Stimulated activated CD8-positive, alpha-beta memory T cell treated with anti-CD3 and anti-CD28 coated beads, Interleukin-15, amount 100 ng/mL, for 1 hour (primary cell): ENCODE data around the gene ENPP1.

Source experiments
- DNase-seq: peaks from one replicate; pipeline ENCODE4 v3.0.0-alpha.2; 2020; ENCODE audit warnings: low read depth

ENPP1 gene

DNA sequence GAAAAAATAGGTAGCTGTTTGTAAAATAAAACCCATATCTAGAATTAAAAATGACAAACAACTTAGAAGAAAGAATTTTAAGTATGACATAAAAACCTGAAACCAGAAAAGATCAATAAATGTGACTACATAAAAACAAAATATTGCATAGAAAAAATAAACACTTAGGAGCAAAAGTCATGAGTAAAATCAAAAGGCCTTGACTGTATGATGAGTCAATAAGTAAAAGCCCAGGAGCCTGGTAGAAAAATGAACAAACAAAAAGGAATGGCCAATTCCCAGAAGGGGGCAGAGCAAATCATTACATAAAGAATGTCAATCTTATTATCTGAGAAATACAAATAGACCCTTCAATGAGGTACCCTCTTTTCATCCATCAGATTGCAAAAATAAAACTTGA lies 20.7 kb upstream of the ENPP1 start:
- DNase-seq = no peak

GRCh38 chr6:131787766-131788712 lies 19.8 kb upstream of the ENPP1 start:
- no peak for DNase-seq

DNA sequence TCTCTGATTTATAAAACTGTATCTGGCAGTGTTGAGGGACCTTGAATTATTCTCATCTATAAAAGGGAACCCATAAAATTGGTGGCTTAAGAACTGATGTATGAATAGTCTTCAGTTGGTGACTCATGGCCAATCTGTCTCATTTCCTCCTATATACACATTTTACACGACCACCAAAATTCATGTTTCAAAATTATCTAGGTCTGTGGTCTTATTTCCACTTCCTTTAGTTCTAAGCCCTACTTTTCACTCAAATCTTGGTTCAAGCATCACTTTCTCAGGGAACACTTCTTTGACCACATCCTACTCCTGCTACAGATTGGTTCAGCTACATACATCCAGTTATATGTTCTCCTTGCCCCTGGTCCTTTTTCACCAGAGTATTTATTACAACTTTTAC lies 18.6 kb upstream of the ENPP1 start:
- DNase-seq = no peak

- no peak for DNase-seq
These were observed 16.3 kb upstream of the ENPP1 start for GRCh38 chr6:131791476-131791875.

DNA sequence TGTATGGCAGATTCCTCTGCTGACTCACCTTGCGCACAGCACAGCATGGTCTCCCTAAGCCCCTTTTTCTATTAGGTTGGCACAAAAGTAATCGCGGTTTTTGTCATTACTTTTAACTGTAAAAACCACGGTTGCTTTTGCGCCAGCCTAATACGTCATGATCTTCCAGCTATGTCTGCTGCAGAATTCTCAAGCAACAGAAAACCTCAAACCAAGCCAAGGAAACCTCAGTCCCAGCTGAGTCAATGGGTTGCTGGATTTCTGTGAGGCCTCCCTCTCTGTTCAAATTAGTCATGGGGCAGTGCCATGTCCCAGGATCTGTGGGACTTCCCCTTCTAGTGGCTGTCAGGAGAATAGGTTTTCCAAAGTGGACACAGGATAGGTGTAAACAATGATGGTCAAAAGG lies 15.7 kb upstream of the ENPP1 start:
- DNase-seq = no peak

GRCh38 chr6:131795366-131795765 lies 12.5 kb upstream of the ENPP1 start:
- no peak for DNase-seq

DNA sequence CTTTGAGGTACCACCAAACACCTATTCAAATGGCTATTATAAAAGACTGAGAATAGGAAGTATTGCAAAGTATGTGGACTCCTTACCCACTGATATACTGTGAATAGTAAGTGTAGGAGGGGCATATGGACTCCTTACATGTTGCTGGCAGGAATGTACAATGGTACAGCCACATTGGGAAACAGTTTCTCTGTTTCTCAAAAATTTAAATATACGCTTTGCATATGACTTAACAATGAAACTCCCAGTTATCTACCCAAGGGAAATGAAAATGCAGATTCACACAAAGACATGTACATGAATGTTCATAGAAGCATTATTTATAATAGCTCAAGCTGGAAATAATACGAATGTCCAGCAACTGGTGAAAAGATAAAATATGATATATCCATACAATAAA lies 5.5 kb upstream of the ENPP1 start:
- DNase-seq = no peak

DNA sequence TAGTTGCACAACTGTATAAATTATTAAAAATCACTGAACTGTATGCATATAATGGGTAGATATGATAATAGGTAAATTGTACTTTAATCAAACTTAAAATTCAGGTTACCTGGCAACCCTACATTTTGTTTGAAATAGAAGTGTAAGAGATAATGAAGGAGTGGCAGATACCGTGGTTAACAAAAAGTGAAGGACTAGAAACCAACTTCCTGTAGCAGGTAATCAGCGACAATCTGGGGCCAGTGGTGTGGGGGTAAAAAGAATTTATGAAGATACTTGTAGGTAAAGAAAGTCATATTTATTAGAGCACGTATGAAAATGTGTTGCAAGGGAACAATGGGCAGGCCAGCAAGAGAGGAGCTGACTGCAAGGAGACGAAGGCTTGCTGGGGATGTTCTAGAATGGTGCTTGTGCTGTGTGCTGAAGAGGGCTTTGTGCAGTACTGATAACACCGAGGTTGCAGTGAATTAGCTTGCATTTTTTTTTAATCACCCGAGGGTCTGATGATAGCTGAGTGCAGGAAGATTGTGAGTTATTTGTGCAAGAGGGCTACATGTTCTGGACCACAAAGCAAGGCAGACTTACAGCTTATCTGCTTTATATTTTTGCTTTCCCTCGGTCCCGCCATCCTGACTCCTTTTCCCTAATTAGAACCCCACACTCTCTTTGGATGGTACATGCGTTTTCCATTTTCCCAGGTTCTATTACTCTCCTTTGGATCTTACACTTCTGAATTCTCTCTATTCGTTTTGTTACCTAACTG lies 4.6 kb upstream of the ENPP1 start:
- DNase-seq = no peak

DNA sequence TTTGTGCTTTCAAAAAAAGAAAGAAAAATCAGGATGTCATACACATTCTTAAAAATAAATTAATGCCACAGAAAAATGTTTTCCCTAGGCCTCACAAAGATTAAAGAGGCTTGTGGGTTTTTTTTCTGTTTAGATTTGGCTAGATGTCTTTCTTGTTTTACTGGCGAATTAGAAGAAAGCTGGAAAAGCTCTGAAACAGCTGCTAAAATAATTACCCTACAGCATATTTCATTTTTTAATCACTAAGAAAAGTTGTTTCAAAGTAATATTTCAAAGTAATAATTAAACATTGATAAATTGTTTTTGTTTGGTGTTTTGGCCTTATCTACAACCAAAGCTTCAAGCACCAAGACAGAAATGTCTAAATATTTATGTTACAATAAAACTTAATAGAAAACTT lies 3.7 kb upstream of the ENPP1 start:
- DNase-seq = no peak

GRCh38 chr6:131807321-131807643 lies 538 bp upstream of the ENPP1 start:
- DNase-seq = no peak

DNA sequence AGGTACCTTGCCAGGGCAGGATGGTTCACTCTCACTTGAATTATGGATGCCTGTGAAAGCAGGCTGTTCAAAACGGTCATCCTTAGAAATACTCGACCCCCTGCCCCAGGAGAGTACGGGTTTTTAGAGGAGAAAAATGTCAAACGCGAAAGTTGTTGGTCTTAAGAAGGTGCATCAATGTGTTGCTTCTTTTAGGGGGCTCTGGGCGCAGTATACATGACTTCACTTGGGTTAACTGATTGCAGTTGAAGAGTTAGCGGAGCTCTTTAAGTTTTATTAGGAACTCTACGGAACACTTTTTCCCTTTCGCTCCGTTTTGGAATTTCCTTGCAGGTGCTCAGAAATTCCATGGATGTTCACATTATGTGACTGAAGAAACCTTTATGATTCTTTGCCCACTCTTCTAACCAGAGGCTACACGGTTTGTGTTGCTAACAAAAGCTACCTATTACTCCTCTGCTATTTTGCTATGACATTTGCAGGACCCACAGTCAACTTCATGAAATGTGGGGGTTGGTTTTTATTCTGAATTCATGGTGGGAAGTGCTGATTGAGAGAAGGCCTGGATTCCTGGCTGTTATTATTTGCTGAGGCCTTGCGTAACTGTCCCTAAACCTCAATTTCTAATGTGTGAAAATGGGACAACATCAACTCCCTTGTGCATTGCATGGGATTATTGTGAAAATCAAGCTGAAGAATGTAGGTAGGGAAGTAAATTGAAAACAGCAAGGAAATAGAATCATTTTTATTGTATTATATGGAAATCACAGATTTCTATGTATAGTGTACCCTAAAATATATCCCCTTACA lies 845 bp downstream of the ENPP1 start:
- no peak for DNase-seq

- DNase-seq = no peak
These were observed 3.7 kb downstream of the ENPP1 start for GRCh38 chr6:131811500-131811899.

- no peak for DNase-seq
These were observed 6.2 kb downstream of the ENPP1 start for GRCh38 chr6:131813991-131814390.

- no peak for DNase-seq
These were observed 9.0 kb downstream of the ENPP1 start for GRCh38 chr6:131816869-131817268.

DNA sequence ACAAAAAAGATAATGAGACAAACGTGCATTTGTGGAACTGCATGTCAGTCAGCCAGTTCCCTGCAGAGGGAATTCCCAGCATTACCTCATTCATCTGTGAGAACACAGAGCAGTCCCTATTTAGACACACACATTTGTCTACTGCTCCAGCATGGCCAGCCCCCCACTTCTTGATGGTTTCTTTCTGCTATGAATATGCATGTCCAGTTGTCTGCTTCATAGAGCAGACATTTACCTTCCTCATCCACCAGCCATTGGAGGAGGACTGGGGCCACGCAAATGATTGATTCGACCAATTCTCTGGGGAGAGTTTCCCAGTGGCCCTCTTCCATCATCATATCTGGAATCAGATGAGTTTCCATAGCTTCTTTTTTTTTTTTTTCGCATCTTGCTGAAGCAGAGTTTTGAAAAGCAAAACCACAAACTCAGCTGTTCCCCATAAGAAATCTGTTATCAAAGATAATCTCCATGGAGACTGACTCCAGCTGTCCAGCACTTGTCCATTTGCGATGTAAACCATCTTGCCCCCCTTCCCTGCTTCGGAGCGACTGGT lies 11.8 kb downstream of the ENPP1 start:
- no peak for DNase-seq

DNA sequence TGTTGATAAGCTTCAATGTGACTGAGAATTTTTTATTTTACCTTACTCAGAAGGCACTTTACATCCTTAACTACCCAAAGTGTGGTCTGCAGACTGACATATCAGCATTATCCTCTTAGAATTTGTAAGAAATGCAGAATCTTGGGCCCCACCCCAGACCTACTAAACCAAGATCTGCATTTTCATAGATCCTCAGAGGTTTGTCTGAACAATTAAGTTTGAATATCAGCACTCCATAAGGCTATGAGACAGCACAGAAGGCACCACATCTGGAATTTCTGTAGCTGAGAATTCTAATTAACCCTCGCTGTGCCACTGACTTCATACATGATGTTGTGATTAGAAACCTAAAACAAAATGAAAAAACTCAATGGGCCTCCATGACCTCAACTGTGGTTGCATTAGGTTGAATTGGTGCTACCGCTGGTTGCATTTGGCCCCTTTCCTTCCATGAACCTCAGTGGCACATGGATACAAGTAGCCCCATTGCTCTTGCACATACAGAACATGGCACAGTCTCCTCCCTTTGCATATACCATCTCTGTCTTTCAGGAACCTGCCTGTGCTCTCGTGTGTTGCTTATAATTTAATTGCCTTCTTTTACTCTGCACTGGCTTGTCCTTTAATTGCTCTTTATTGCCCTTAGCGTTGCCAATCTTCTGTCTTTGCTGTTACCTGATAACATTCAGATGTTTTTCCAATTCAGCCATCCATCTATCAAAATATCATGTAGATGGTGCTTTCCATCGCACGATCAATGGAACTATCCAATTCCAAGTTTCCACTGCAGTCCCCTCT lies 13.4 kb downstream of the ENPP1 start:
- DNase-seq = no peak

DNA sequence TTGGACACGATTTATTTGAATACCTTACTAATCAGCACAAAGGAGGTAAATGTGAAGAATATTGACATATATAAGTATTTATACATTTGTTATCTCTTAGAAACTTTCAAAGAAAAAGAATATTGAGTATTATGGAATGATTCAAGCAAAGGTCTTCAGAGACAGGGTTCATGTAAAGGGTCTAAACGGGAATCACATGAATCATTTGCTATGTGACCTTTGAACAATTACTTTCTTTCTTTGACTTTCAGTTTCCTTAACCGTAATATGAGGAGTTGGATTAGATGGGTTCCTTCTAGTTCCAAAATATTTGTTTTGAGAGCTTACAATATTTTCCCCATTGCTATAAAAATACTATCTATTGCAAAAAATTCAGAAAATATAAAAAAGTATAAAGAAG lies 14.3 kb downstream of the ENPP1 start:
- no peak for DNase-seq

GRCh38 chr6:131823276-131823902 lies 15.6 kb downstream of the ENPP1 start:
- DNase-seq = no peak

DNA sequence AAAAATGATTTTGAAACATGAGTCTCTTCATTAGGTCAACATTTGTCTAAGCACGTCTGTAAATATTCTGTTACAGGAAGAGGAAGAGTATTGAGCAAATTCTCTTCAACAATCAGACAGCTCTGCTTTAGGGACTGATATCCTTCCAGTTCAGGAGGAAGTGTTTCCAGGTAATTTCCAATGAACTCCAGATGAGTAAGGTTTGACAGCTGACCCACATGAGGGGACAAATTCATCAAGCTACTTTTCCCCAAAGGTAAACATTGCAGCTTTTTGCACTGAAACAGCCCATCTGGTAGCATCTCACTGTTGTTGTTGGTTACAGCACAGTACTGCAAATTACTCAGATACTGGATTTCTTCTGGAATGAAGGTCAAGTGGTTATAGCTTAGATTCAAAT lies 18.1 kb downstream of the ENPP1 start:
- no peak for DNase-seq

DNA sequence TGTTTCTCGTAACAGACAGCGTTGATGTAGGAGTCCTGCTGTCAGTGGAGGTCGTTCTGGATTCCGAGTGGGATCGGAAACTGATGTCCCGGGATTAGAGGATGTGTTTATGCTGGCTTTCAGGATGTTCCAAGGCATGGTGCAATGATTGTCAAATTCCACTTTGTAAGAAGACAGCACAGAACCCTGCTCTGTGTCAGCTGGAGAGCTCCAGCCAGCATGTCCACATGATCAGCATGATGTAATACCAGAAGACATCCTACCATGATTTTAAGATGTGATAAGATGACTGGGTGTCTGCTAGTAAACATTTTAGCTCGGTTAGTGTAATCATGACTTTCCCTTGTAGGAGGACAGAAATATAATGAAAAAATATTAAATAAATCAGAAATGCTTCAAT lies 20.3 kb downstream of the ENPP1 start:
- no peak for DNase-seq

DNA sequence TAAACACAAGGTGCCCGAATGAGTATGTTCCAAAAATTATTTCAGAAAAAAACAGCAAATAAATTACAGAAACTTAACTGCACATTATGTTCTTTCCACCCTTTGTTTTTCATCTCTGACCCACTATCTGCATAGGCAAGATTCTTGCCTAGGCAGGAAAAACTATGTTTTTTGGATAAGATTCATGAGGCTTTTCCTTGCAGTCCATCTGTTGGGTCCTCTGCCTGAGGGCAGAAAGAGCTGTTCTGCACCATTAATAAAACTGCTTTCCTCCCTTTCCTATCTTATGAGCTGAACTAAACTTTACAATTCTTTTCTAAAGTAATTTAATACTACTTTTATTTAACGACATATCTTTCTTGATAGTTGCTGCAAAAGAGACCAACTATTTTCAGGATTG lies 21.1 kb downstream of the ENPP1 start:
- no peak for DNase-seq
